22Rv1 (cell line): ENCODE results near the gene EMP1.

Experiments used
- H3K27ac ChIP-seq: fragments of 450-650 bp; 2 replicates; pipeline ENCODE4 v1.5.1; 2017
- ZFX ChIP-seq: fragments of 450-650 bp; IDR thresholded peaks from 2 replicates; pipeline ENCODE4 v1.6.1; 2017; ENCODE audit warnings: antibody characterized with exemption, borderline replicate concordance
- TF ChIP-seq, protein P1 (sequence below): fragments of 450-650 bp; IDR thresholded peaks from 2 replicates; pipeline ENCODE4 v1.5.1; 2017; ENCODE audit warnings: mild to moderate bottlenecking

The EMP1 gene

DNA sequence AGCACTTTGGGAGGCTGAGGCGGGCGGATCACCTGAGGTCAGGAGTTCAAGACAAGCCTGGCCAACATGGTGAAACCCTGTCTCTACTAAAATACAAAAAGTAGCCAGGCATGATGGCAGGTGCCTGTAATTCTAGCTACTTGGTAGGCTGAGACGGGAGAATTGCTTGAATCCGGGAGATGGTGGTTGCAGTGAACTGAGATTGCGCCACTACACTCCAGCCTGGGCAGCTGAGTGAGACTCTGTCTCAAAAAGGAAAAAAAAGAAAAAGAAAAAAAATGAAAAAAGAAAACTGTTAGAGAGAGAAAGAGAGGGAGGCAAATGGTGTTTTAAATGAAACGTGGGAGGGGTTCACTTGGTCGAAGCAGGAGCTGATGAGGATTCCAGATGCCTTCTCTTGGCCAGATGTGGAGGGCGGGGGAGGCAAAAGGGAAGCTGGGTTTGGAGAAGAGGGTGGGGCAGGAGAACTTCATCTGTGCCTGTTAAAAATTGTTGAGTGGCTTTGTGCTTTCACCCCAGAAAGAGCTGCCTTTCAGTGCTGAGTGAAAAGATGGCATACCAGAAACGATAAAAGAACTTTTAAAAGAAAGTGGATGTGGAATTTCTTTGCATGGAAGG is 1.1 kb downstream of the EMP1 start:
- no peak overlapping the region for H3K27ac ChIP-seq
- no peak for TF ChIP-seq ZFX
- TF ChIP-seq, protein P1, sequence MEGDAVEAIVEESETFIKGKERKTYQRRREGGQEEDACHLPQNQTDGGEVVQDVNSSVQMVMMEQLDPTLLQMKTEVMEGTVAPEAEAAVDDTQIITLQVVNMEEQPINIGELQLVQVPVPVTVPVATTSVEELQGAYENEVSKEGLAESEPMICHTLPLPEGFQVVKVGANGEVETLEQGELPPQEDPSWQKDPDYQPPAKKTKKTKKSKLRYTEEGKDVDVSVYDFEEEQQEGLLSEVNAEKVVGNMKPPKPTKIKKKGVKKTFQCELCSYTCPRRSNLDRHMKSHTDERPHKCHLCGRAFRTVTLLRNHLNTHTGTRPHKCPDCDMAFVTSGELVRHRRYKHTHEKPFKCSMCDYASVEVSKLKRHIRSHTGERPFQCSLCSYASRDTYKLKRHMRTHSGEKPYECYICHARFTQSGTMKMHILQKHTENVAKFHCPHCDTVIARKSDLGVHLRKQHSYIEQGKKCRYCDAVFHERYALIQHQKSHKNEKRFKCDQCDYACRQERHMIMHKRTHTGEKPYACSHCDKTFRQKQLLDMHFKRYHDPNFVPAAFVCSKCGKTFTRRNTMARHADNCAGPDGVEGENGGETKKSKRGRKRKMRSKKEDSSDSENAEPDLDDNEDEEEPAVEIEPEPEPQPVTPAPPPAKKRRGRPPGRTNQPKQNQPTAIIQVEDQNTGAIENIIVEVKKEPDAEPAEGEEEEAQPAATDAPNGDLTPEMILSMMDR = no peak

DNA sequence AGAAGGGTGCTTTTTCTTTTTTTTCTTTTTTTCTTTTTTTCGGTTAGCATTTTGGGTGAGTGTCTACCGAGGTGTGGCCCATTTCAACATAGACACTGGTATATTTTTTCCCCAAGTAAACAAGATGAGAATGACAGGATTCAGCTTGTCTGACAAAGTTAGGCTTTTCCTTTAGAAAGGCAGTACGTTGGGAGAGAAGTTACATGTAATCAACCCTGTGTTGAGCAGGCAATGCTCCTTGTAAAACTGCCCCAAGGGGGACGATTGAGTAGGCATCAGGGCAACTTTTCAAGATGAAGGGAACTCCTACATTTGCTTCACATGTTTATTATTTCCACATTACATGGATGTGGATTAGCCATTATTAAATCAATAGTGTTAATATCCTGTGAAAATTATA is 1.7 kb downstream of the EMP1 start:
- no peak overlapping the region for H3K27ac ChIP-seq
- TF ChIP-seq, protein P1 = no peak
- TF ChIP-seq ZFX = no peak

DNA sequence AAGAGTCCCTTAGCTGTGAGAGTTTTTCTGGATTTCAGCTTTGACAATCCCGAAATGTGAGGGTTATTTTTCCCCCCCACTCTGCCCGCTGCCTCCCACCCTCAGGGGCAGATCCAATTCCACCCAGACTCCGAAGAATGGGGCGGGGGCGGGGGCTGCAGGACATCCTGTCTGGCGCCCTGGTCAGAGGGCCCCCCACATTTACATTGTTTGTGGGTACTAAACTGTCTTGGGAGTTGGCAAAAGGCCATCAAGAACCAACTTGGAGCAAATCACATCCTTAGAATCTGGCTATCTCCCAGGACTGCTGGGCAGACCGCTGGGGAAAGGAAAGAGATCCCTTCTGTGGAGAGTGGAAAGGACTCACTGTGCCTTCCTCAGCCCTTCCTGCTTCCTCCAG is 2.4 kb downstream of the EMP1 start:
- TF ChIP-seq ZFX = no peak
- TF ChIP-seq, protein P1 = no peak
- H3K27ac ChIP-seq = no peak overlapping the region

DNA sequence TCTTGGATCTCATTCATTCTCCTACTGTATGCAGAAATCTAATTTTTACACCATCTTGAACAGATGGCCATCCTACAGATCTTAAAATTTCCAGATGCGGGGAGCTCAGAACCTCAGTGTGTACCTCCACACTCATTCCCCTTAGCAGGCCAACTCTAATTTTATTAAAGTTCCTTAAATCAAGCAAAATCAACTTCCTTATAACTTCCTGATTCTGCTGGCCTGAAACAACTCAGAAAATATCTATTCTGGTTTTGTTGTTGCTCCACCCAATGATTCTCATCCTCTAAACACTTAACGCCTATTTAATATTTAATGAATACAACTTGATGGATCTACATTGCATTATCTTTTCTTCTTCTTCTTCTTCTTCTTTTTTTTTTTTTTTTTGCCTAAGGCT is 3.1 kb downstream of the EMP1 start:
- no peak for TF ChIP-seq ZFX
- TF ChIP-seq, protein P1 = no peak
- H3K27ac ChIP-seq = no peak overlapping the region

DNA sequence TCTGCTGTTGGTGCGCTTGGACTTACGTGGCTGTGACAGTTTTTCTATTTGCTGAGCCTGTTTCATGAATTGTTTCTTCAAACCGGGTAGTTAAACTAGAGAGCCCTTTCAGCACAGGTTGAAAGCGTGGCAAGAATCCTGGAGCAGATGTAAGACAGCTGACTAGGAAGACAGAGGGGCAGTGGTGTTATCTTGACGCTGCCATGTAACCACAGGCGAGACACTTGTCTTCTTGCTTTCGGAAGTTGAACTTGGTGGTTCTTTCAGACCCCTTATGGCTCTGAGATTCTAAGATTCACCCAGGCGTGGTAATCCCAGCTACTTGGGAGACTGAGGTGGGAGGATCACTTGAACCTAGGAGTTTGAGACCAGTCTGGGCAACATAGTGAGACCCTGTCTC is 4.3 kb downstream of the EMP1 start:
- no peak for TF ChIP-seq ZFX
- TF ChIP-seq, protein P1 = no peak

DNA sequence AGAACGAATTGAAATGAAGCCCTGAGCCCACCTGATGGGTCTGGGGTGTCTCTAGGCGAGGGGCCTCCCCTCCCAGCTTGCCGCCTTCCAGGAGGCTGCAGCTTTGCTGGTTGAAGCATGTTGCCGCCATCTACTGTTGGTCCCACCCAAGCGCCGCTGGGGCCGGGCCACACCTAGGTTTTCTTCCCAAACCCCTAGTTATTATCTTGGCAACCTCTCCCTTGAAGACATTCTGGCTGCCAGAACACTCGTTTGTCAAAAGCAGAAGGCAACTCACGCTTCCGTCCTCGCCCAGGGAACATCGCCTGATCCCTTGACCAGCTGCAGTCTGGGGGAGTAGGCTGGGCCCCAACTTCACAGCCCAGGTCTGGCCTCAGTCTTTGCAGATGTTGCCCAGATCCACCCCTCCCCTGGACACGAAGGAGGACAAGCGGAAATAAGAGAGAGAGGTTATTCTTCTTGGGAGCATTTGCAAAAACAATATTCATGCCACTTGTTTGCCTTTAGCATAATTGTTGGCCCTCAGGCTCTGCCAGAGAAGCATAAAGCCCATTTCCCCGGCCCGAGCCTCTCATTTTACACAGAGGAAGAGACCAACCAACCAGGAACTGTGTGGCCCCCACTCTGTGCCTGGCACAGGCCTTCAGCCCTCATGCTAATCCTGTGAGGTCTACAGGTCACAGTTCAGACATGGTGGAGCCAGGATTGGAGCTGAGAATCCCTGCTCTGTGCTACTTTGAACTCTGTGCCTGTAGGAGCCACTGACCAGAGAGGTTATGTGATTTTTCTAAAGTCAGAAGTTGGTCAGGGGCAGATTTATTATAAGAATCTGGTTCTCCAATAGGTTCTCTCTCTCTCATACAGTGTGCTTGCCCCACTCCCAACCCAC is 6.8 kb downstream of the EMP1 start:
- TF ChIP-seq, protein P1 = peak; percentile 34
- TF ChIP-seq ZFX = no peak
- no peak overlapping the region for H3K27ac ChIP-seq

More for the DNA sequence above, 4.3 kb downstream of the EMP1 start:
- no peak overlapping the region for H3K27ac ChIP-seq

DNA sequence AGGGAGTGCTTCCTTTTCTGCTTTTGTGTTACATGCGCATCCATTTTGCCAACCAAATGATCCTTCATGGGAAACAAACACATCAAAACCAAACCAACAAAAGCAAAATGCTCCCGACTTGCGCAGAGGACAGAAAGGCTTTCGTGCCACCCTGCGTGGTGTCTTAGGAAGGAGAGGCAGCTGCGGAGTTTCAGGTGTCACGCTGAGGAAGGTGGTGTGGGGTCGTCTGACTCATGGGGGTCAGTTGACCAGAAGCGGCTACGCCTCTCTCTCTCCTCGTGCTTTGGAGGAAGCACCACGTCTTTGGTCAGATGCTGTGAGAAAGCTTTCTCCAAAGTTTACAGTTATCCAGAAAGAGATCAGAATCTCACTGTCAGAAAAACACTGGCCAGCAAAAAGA is 7.9 kb downstream of the EMP1 start:
- H3K27ac ChIP-seq = no peak overlapping the region
- TF ChIP-seq, protein P1 = no peak
- no peak for TF ChIP-seq ZFX
